A673 (cell line): Measurements from ENCODE around the gene GLUL.

Experiments
- EZH2 ChIP-seq: fragments of 200-600 bp; sonication (generic); IDR thresholded peaks from 2 replicates; pipeline ENCODE4 v1.6.1; 2017; ENCODE audit warnings: borderline replicate concordance, low read depth, mild to moderate bottlenecking, mixed read lengths, antibody characterized with exemption, low read length; ENCODE audit not compliant: poor library complexity, severe bottlenecking
- TF ChIP-seq, protein P1 (sequence below): fragments of 300-800, 200-600 bp; sonication (generic); conservative IDR thresholded peaks from 2 replicates; pipeline ENCODE4 v1.5.1; 2017; ENCODE audit warnings: low read depth, mild to moderate bottlenecking, antibody characterized with exemption, low read length, moderate library complexity, mixed read lengths

DNA sequence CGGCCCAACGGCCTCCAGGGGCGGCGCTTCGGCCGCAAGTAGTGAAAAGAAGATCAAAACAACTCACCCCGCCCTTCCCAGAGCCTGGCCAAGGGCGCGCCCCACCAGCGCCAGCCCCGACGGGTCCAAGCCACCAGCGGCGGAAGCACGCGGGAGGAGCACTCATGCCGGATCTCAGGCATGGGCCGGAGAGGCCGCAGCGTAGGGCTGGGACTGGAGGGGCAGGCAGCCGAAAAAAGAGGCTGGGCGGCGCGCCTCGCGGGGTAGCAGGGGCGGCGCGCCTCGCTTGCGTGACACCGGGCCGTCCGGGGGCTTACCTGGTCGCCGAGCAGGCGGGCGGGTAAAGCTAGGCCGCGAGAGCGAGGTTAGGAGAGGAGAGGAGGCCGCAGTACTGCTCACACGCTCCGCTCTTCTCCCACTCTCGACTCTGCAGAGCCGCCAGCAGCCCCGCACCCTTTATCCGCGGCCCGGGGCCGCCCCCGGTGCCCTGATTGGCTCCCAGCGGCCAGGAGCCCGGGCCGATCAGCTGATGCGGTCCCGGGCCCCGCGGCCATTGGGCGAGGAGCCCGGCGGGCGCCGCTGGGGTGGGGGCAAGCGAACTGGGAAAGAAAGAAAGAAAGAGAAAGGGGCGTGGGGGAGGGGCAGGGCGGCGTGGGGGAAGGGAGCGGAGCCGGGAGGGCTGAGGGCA is at the start of gene GLUL:
- TF ChIP-seq, protein P1, sequence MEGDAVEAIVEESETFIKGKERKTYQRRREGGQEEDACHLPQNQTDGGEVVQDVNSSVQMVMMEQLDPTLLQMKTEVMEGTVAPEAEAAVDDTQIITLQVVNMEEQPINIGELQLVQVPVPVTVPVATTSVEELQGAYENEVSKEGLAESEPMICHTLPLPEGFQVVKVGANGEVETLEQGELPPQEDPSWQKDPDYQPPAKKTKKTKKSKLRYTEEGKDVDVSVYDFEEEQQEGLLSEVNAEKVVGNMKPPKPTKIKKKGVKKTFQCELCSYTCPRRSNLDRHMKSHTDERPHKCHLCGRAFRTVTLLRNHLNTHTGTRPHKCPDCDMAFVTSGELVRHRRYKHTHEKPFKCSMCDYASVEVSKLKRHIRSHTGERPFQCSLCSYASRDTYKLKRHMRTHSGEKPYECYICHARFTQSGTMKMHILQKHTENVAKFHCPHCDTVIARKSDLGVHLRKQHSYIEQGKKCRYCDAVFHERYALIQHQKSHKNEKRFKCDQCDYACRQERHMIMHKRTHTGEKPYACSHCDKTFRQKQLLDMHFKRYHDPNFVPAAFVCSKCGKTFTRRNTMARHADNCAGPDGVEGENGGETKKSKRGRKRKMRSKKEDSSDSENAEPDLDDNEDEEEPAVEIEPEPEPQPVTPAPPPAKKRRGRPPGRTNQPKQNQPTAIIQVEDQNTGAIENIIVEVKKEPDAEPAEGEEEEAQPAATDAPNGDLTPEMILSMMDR, result no peak
- no peak for TF ChIP-seq EZH2
